Pancreas (tissue), 10 donors: ENCODE results near the gene HOMER3. TPM values are rescaled to one million over a fixed set of nuclear protein-coding genes. Genes with fewer than 3 reads are reported as not detected.

Source experiments
- ATAC-seq, 4 donors: fragments of 200-7000 bp; cut with Tn5 transposase; one replicate each; pipeline versions ENCODE4 v1.8.0 to v1.9.1; 2020; ENCODE audit warnings: mild to moderate bottlenecking in 4 of 4, moderate library complexity in 4 of 4
- DNase-seq, 6 donors: peaks; one replicate each; pipeline ENCODE4 v3.0.0-alpha.2; 2020
- FAIRE-seq: peaks from 2 replicates; lab custom pipeline; 2012; peaks lifted over from hg19 to GRCh38; lab: Jason Lieb, UNC
- H3K27ac ChIP-seq, 4 donors: fragments of 200-600 bp; sonication (generic); 1 replicate in 3 of 4; 2 replicates in 1 of 4; pipeline versions ENCODE4 v1.5.0 to v1.8.0; 2020
- H3K27me3 ChIP-seq, 4 donors: fragments of 200-600 bp; one replicate each; pipeline ENCODE4 v1.8.0; 2021
- H3K36me3 ChIP-seq, 3 donors: fragments of 200-600 bp; sonication (generic) in 1 of 3; one replicate each; pipeline versions ENCODE4 v1.5.0 to v1.8.0; 2020 to 2021
- H3K4me1 ChIP-seq, 3 donors: fragments of 200-600 bp; one replicate each; pipeline ENCODE4 v1.8.0; 2021
- H3K4me3 ChIP-seq, 4 donors: fragments of 200-600 bp; sonication (generic) in 2 of 4; one replicate each; pipeline versions ENCODE4 v1.5.0 to v1.8.0; 2020 to 2021
- H3K9me3 ChIP-seq, 4 donors: fragments of 200-600 bp; one replicate each; pipeline ENCODE4 v1.8.0; 2021
- CTCF ChIP-seq, 4 donors: fragments of 200-600 bp; sonication (generic) in 3 of 4; IDR thresholded peaks; one replicate each; pipeline versions ENCODE4 v1.5.0 to v1.8.0; 2021; ENCODE audit warnings: antibody characterized with exemption in 4 of 4
- WGBS, 2 donors: extraction: QIAGEN DNeasy Blood & Tissue Kit; methylation state at CpG; one replicate each; pipeline ENCODE4 v1.1.7; 2013; 5-methylcytosine and 5-hydroxymethylcytosine counted together
- intact Hi-C, 3 donors: fragments of 100-400 bp; cut with DNase I; formaldehyde crosslinking; loops; one replicate each; pipeline versions ENCODE4 v1.11.1 to v1.14.2; 2022
- polyA plus RNA-seq, 2 donors: library from polyadenylated mRNA; stranded (reverse); fragments of 200-250 nt; gene quantifications; one replicate each; pipeline ENCODE4 v1.2.3, GENCODE V29; 2013
- total RNA-seq, 6 donors: library from RNA; stranded (reverse); fragmentation: NEBNext Ultra II Directional in 4 of 6; extraction: Animal tissue kit (Norgen Biotek cat#: 25700) in 4 of 6; gene quantifications; one replicate each; pipeline versions ENCODE4 v1.2.1 to v1.2.4, GENCODE V29; 2021 to 2023
- donor health status: healthy with polysubstance abuse.
- donor health status: DM: no; HTN: no; CAD: no; lungs with moderate emphysema.
- donor health status: DM: no; HTN: no; CAD: no.
- donor health status: control.
- donor health status: control.
- donor health status: Bipolar disorder and iron deficiency.
- donor health status: DM: yes; HTN: yes; CAD: no.
- donor health status: DM: no; HTN: no; CAD: no.
- donor health status: DM: no; HTN: no; CAD: no.
- donor health status: DM: yes; HTN: yes; CAD: no.

Gene HOMER3
- total and polyA plus RNA-seq, 8 donors = 3.7 to 24.8 (median 6.0) TPM

GRCh38 chr19:18931316-18932162 lies 9.5 kb downstream of the HOMER3 start:
- ATAC-seq = no peak

GRCh38 chr19:18929311-18929710 lies 11.7 kb downstream of the HOMER3 start:
- Histone ChIP-seq H3K4me3 (no peak overlapping the region), H3K9me3 (no peaks in the 10 kb centered on the region), H3K36me3 (peaks cover 3 to 16% (median 6%) of the 10 kb centered on the region in 3 donors), H3K27ac (no peak overlapping the region), H3K4me1 (no peaks in the 10 kb centered on the region), H3K27me3 (no peaks in the 10 kb centered on the region)
- no peak for ATAC-seq
- no peak for FAIRE-seq
- no peak for DNase-seq
- 89% methylated on average over 25 of the region's 25 CpGs for WGBS, 2 donors
- intact Hi-C loops = no loop called here
- TF ChIP-seq CTCF (IDR thresholded peaks at IDR 0.05) = no peak

More at GRCh38 chr19:18931316-18932162, 9.5 kb downstream of the HOMER3 start:
- FAIRE-seq (no peak), DNase-seq (no peak)
- Histone ChIP-seq H3K4me1 (no peaks in the 10 kb centered on the region), H3K27me3 (no peaks in the 10 kb centered on the region), H3K27ac (no peak overlapping the region), H3K36me3 (no peaks in the 10 kb centered on the region), H3K4me3 (no peak overlapping the region), H3K9me3 (no peaks in the 10 kb centered on the region)
- TF ChIP-seq CTCF (IDR thresholded peaks at IDR 0.05) = no peak
- 85 to 87% methylated on average over 34 of the region's 34 CpGs for WGBS, 2 donors
- intact Hi-C loops = no loop called here

DNA sequence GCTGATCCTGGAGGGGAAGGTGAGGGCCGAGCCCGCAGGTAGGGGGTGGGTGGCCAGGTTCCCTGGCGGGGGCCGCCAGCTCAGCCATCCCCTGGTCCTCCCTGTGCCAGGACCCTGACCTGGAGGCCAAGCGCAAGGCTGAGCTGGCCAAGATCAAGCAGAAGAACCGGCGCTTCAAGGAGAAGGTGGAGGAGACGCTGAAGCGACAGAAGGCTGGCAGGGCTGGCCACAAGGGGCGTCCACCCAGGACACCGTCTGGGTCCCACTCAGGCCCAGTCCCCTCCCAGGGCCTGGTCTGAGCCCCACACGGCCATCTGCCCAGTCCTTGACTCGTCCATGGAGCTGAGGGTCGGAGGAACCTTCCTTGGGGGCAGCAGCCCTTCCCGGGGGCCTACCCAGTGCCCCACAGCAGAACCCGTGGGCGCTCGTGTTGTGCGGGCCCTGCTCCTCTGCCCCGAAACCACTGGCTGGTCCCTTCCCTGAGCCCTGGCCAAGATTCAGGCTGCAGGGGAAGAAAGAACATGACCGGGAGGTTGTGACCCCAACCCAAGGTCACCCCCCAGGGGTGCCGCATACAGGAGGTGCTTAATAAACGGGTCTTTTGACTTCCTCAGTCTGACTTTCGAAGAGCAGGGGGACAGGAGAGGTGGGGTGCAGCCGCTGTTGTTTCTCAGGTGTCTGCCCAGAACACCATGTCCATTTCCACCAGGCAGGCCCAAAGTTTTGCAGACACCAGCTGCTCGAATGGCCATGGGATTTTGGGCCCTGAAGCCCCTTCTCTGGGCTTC lies 12.8 kb downstream of the HOMER3 start:
- 87 to 92% methylated on average over 26 of the region's 26 CpGs for WGBS, 2 donors
- H3K36me3 ChIP-seq = peaks cover 3 to 25% (median 6%) of the 10 kb centered on the region in 3 donors

GRCh38 chr19:18924684-18925213 lies 16.3 kb downstream of the HOMER3 start:
- H3K36me3 ChIP-seq = peaks cover 3 to 36% (median 10%) of the 10 kb centered on the region in 3 donors
- DNase-seq = peak in 1 of 6 donors; percentile 18
- no peak for TF ChIP-seq CTCF (IDR thresholded peaks at IDR 0.05)
- no peak for ATAC-seq
- no peaks in the 10 kb centered on the region for H3K9me3 ChIP-seq
- intact Hi-C loops = no loop called here
- H3K27ac ChIP-seq = no peak overlapping the region
- FAIRE-seq = no peak
- peaks cover 6 to 8% (median 6%) of the 10 kb centered on the region in 3 donors for H3K4me1 ChIP-seq
- WGBS, 2 donors = 92 to 98% methylated on average over 15 of the region's 15 CpGs
- H3K27me3 ChIP-seq = no peaks in the 10 kb centered on the region
- no peak overlapping the region for H3K4me3 ChIP-seq

More for the DNA sequence above, 12.8 kb downstream of the HOMER3 start:
- intact Hi-C loops = no loop called here
- H3K4me3 ChIP-seq = no peak overlapping the region
- ATAC-seq (peak in 1 of 4 donors; percentile 3), DNase-seq (no peak), FAIRE-seq (no peak)
- no peaks in the 10 kb centered on the region for H3K27me3 ChIP-seq
- H3K27ac ChIP-seq = no peak overlapping the region
- no peak for TF ChIP-seq CTCF (IDR thresholded peaks at IDR 0.05)
- no peaks in the 10 kb centered on the region for H3K9me3 ChIP-seq
- no peaks in the 10 kb centered on the region for H3K4me1 ChIP-seq
